NCI-H82 treated with DMSO at 0.1 percent for 48 hours (cell line): Measurements from ENCODE around the gene NTSR1.

Experiments
- DNase-seq: peaks from one replicate; lab custom pipeline; 2025; ENCODE audit not compliant: unreplicated experiment; lab: John Stamatoyannopoulos, UW

Gene NTSR1

GRCh38 chr20:62692801-62693523 is 15.7 kb upstream of the NTSR1 start:
- no peak for DNase-seq

GRCh38 chr20:62693524-62693922 is 15.1 kb upstream of the NTSR1 start:
- DNase-seq, result no peak

GRCh38 chr20:62694106-62694505 is 14.5 kb upstream of the NTSR1 start:
- no peak for DNase-seq

- DNase-seq, result no peak
Measured at GRCh38 chr20:62694868-62695267, 13.8 kb upstream of the NTSR1 start.

- no peak for DNase-seq
Measured at GRCh38 chr20:62695448-62696414, 12.9 kb upstream of the NTSR1 start.

- no peak for DNase-seq
Measured at GRCh38 chr20:62696434-62696957, 12.1 kb upstream of the NTSR1 start.

- DNase-seq, result no peak
Measured at GRCh38 chr20:62696989-62697388, 11.6 kb upstream of the NTSR1 start.

GRCh38 chr20:62697468-62697912 is 11.1 kb upstream of the NTSR1 start:
- no peak for DNase-seq

GRCh38 chr20:62698231-62698630 is 10.4 kb upstream of the NTSR1 start:
- no peak for DNase-seq

GRCh38 chr20:62699296-62699695 is 9.3 kb upstream of the NTSR1 start:
- DNase-seq, result no peak

- DNase-seq, result no peak
Measured at GRCh38 chr20:62699741-62700140, 8.9 kb upstream of the NTSR1 start.

- DNase-seq, result no peak
Measured at GRCh38 chr20:62700261-62700930, 8.2 kb upstream of the NTSR1 start.

- DNase-seq, result no peak
Measured at GRCh38 chr20:62701161-62702012, 7.2 kb upstream of the NTSR1 start.

GRCh38 chr20:62702013-62702300 is 6.7 kb upstream of the NTSR1 start:
- no peak for DNase-seq

GRCh38 chr20:62702895-62703852 is 5.5 kb upstream of the NTSR1 start:
- DNase-seq, result no peak

- DNase-seq, result no peak
Measured at GRCh38 chr20:62703853-62704228, 4.8 kb upstream of the NTSR1 start.

GRCh38 chr20:62704341-62704948 is 4.2 kb upstream of the NTSR1 start:
- DNase-seq, result no peak

GRCh38 chr20:62705627-62706026 is 3.0 kb upstream of the NTSR1 start:
- no peak for DNase-seq

- no peak for DNase-seq
Measured at GRCh38 chr20:62706344-62706743, 2.3 kb upstream of the NTSR1 start.
